ENCODE measurements around the gene PFKP.
A peak's percentile ranks its signal among the peaks of the same experiment; 100 is the strongest.

PFKP gene

GRCh38 chr10:3066317-3067117 is 831 bp upstream of the PFKP start:
- H3K36me3 ChIP-seq (ENCODE audit: insufficient read depth, low read length): peaks cover 32% of the 10 kb centered on the region
- no peak for DNase-seq
- H3K4me1 ChIP-seq (ENCODE audit: insufficient read depth, low read length): peaks cover 29% of the 10 kb centered on the region
- peaks cover 41% of the 10 kb centered on the region for H3K79me2 ChIP-seq (ENCODE audit: insufficient read depth, low read length)
- no peak overlapping the region for H2AFZ ChIP-seq (ENCODE audit: low read depth, low read length)
- no peak for ATAC-seq (ENCODE audit: insufficient read depth, low read depth)
- H4K20me1 ChIP-seq (ENCODE audit: insufficient read depth, low read length): peaks cover 25% of the 10 kb centered on the region
- TF ChIP-seq EZH2 (IDR thresholded peaks at IDR 0.05; ENCODE audit: borderline replicate concordance, low read depth, low read length, severe bottlenecking) (no peak), CTCF (IDR thresholded peaks at IDR 0.05; ENCODE audit: borderline replicate concordance, extremely low read depth, low read length, poor library complexity, severe bottlenecking) (no peak)
- peak overlapping the region in 1 of 2 experiments; percentile 96; a peak in 1 of 4 replicates for H3K4me3 ChIP-seq (ENCODE audit: low read depth in 1 of 2, low read length in 2 of 2)
- H3K27ac ChIP-seq (ENCODE audit: low read length): no peak overlapping the region
- H3K4me2 ChIP-seq (ENCODE audit: insufficient read depth, low read length): peak overlapping the region; percentile 83; the same call in 1 of the 2 replicates
- no peaks in the 10 kb centered on the region for H3K27me3 ChIP-seq (ENCODE audit: insufficient read depth, low read length, poor library complexity)
- no peak overlapping the region; the same call in 1 of the 2 replicates for H3K9ac ChIP-seq (ENCODE audit: low read depth, low read length)
- no peaks in the 10 kb centered on the region for H3K9me3 ChIP-seq (ENCODE audit: insufficient read depth, low read length, severe bottlenecking)

- Histone ChIP-seq H3K4me3 (ENCODE audit: low read depth in 1 of 2, low read length in 2 of 2) (peak overlapping the region; percentile 87 to 96), H3K27me3 (ENCODE audit: insufficient read depth, low read length, poor library complexity) (no peaks in the 10 kb centered on the region), H3K36me3 (ENCODE audit: insufficient read depth, low read length) (peaks cover 45% of the 10 kb centered on the region), H3K9me3 (ENCODE audit: insufficient read depth, low read length, severe bottlenecking) (no peaks in the 10 kb centered on the region), H3K9ac (ENCODE audit: low read depth, low read length) (peak overlapping the region; percentile 94), H2AFZ (ENCODE audit: low read depth, low read length) (peak overlapping the region; percentile 80), H4K20me1 (ENCODE audit: insufficient read depth, low read length) (peaks cover 38% of the 10 kb centered on the region), H3K27ac (ENCODE audit: low read length) (peak overlapping the region; percentile 80), H3K4me1 (ENCODE audit: insufficient read depth, low read length) (peaks cover 42% of the 10 kb centered on the region), H3K79me2 (ENCODE audit: insufficient read depth, low read length) (peaks cover 54% of the 10 kb centered on the region), H3K4me2 (ENCODE audit: insufficient read depth, low read length) (peak overlapping the region; percentile 83)
- peak; percentile 32 for ATAC-seq (ENCODE audit: insufficient read depth, low read depth)
- no peak for TF ChIP-seq CTCF (IDR thresholded peaks at IDR 0.05; ENCODE audit: borderline replicate concordance, extremely low read depth, low read length, poor library complexity, severe bottlenecking)
- no peak for TF ChIP-seq EZH2 (IDR thresholded peaks at IDR 0.05; ENCODE audit: borderline replicate concordance, low read depth, low read length, severe bottlenecking)
- no peak for DNase-seq
These were observed 471 bp downstream of the PFKP start for GRCh38 chr10:3067859-3068179.

GRCh38 chr10:3068201-3068967 is 1.0 kb downstream of the PFKP start:
- peak overlapping the region; percentile 94 for H3K9ac ChIP-seq (ENCODE audit: low read depth, low read length)
- peaks cover 44% of the 10 kb centered on the region for H4K20me1 ChIP-seq (ENCODE audit: insufficient read depth, low read length)
- H3K9me3 ChIP-seq (ENCODE audit: insufficient read depth, low read length, severe bottlenecking): no peaks in the 10 kb centered on the region
- peak overlapping the region; percentile 83 for H3K4me2 ChIP-seq (ENCODE audit: insufficient read depth, low read length)
- peaks cover 48% of the 10 kb centered on the region for H3K4me1 ChIP-seq (ENCODE audit: insufficient read depth, low read length)
- peak overlapping the region; percentile 87 to 96 for H3K4me3 ChIP-seq (ENCODE audit: low read depth in 1 of 2, low read length in 2 of 2)
- H3K36me3 ChIP-seq (ENCODE audit: insufficient read depth, low read length): peaks cover 50% of the 10 kb centered on the region
- H2AFZ ChIP-seq (ENCODE audit: low read depth, low read length): peak overlapping the region; percentile 80
- peak overlapping the region; percentile 80 for H3K27ac ChIP-seq (ENCODE audit: low read length)
- TF ChIP-seq CTCF (IDR thresholded peaks at IDR 0.05; ENCODE audit: borderline replicate concordance, extremely low read depth, low read length, poor library complexity, severe bottlenecking): peak; percentile 24
- no peak for TF ChIP-seq EZH2 (IDR thresholded peaks at IDR 0.05; ENCODE audit: borderline replicate concordance, low read depth, low read length, severe bottlenecking)
- peaks cover 60% of the 10 kb centered on the region for H3K79me2 ChIP-seq (ENCODE audit: insufficient read depth, low read length)
- DNase-seq (peak; percentile 81), ATAC-seq (ENCODE audit: insufficient read depth, low read depth) (peak; percentile 66)
- no peaks in the 10 kb centered on the region for H3K27me3 ChIP-seq (ENCODE audit: insufficient read depth, low read length, poor library complexity)
